Ascending aorta (tissue), 2 donors: ENCODE data around the gene AHNAK. TPM values are rescaled to one million over a fixed set of nuclear protein-coding genes. Genes with fewer than 3 reads are reported as not detected.

Experiments used
- DNase-seq, 2 donors: peaks; one replicate each; pipeline ENCODE4 v3.0.0-alpha.2; 2019; ENCODE audit warnings: low spot score in 2 of 2
- H3K27ac ChIP-seq, 2 donors: fragments of 200-600 bp; sonication (generic); one replicate each; pipeline ENCODE4 v1.5.1; 2016 to 2017; ENCODE audit warnings: mild to moderate bottlenecking in 1 of 2
- H3K27me3 ChIP-seq: fragments of 200-600 bp; sonication (generic); one replicate; pipeline ENCODE4 v1.5.1; 2017
- H3K36me3 ChIP-seq, 2 donors: fragments of 200-600 bp; sonication (generic); one replicate each; pipeline ENCODE4 v1.5.1; 2016
- H3K4me1 ChIP-seq, 2 donors: fragments of 200-600 bp; sonication (generic); one replicate each; pipeline ENCODE4 v1.5.1; 2016 to 2017; ENCODE audit warnings: mild to moderate bottlenecking in 1 of 2
- H3K4me3 ChIP-seq, 2 donors: fragments of 200-600 bp; sonication (generic); one replicate each; pipeline ENCODE4 v1.5.1; 2016 to 2017; ENCODE audit warnings: mild to moderate bottlenecking in 1 of 2
- H3K9me3 ChIP-seq, 2 donors: fragments of 200-600 bp; sonication (generic); one replicate each; pipeline ENCODE4 v1.5.1; 2016
- CTCF ChIP-seq, 3 experiments: fragments of 200-600 bp in 2 of 3; fragments of 450-650 bp in 1 of 3; sonication (generic) in 2 of 3; IDR thresholded peaks; one replicate each; pipeline ENCODE4 v1.5.1; 2016 to 2019; ENCODE audit warnings: antibody characterized with exemption in 3 of 3, mild to moderate bottlenecking in 1 of 3, moderate library complexity in 1 of 3
- intact Hi-C: fragments of 100-400 bp; cut with DNase I; formaldehyde crosslinking; loops from one replicate; pipeline ENCODE4 v1.15.1; 2023
- total RNA-seq: library from RNA; depleted of rRNA; stranded (reverse); fragments of >200 nt; gene quantifications from one replicate; pipeline ENCODE4 v1.1.0, GENCODE V29; 2016

The AHNAK gene
- total RNA-seq, 1 donor from 2014 or later: 718 TPM

DNA sequence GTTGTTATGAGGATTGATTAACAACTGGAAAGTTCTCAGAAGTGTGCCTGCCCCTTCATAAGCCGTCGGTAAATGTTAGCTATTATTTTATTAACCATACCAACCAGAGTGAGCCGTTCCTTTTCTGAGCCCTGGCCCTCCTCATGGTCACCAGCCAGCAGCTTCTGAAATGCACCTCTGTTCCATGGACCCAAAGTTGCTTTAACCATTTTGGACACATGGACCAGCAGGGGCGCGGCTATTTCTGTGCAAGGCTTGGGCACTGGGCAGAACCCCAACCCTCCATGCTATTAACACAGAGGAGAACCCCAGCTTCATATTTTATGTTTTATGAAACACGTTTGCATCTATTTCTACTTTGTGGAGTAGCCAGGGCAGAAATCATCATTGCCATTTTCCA is 146.3 kb downstream of the AHNAK start:
- no peak for TF ChIP-seq CTCF (IDR thresholded peaks at IDR 0.05)
- H3K36me3 ChIP-seq: no peaks in the 10 kb centered on the region
- H3K27ac ChIP-seq: peak overlapping the region; percentile 87
- peaks cover 45 to 58% of the 10 kb centered on the region in 2 donors for H3K4me1 ChIP-seq
- no peaks in the 10 kb centered on the region for H3K9me3 ChIP-seq
- peak overlapping the region in 1 of 2 donors; percentile 31 for H3K4me3 ChIP-seq
- intact Hi-C loops: loop anchor here (1.0 kb wide), 1 partner anchor 24 kb away; no protein-coding TSS in a partner anchor
- no peaks in the 10 kb centered on the region for H3K27me3 ChIP-seq
- no peak for DNase-seq

DNA sequence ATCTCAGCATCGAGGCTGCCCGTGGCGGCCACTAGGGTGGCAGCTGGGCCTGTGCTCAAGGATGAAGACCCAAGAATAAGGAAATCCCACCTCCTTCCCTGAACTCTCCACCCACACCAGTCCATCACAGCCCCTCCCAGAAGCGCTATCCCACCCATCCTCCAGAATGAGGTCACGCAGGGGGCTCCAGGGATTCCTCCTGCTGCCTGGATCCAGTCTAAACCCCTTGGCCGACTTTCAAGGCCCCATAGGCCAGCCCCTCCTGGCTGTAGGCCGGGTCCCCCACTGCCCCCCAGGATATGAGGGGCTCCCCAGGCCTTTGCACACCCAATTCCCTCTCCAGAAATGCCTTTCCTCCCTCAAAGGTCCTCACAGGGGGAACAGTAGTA is 146.7 kb downstream of the AHNAK start:
- intact Hi-C loops: loop anchor here (1.0 kb wide), 1 partner anchor 24 kb away; no protein-coding TSS in a partner anchor

GRCh38 chr11:62399172-62399877 is 147.3 kb downstream of the AHNAK start:
- TF ChIP-seq CTCF (IDR thresholded peaks at IDR 0.05): no peak
- Histone ChIP-seq H3K27ac (peak overlapping the region; percentile 87), H3K36me3 (no peaks in the 10 kb centered on the region), H3K4me1 (peaks cover 45 to 63% of the 10 kb centered on the region in 2 donors), H3K27me3 (no peaks in the 10 kb centered on the region), H3K9me3 (no peaks in the 10 kb centered on the region), H3K4me3 (no peak overlapping the region)
- intact Hi-C loops: no loop called here
- DNase-seq: no peak

More for the DNA sequence above, 146.7 kb downstream of the AHNAK start:
- Histone ChIP-seq H3K4me1 (peaks cover 45 to 61% of the 10 kb centered on the region in 2 donors), H3K9me3 (no peaks in the 10 kb centered on the region), H3K27ac (peak overlapping the region; percentile 87), H3K27me3 (no peaks in the 10 kb centered on the region), H3K4me3 (peak overlapping the region in 1 of 2 donors; percentile 31), H3K36me3 (no peaks in the 10 kb centered on the region)
- TF ChIP-seq CTCF (IDR thresholded peaks at IDR 0.05): no peak
- no peak for DNase-seq

DNA sequence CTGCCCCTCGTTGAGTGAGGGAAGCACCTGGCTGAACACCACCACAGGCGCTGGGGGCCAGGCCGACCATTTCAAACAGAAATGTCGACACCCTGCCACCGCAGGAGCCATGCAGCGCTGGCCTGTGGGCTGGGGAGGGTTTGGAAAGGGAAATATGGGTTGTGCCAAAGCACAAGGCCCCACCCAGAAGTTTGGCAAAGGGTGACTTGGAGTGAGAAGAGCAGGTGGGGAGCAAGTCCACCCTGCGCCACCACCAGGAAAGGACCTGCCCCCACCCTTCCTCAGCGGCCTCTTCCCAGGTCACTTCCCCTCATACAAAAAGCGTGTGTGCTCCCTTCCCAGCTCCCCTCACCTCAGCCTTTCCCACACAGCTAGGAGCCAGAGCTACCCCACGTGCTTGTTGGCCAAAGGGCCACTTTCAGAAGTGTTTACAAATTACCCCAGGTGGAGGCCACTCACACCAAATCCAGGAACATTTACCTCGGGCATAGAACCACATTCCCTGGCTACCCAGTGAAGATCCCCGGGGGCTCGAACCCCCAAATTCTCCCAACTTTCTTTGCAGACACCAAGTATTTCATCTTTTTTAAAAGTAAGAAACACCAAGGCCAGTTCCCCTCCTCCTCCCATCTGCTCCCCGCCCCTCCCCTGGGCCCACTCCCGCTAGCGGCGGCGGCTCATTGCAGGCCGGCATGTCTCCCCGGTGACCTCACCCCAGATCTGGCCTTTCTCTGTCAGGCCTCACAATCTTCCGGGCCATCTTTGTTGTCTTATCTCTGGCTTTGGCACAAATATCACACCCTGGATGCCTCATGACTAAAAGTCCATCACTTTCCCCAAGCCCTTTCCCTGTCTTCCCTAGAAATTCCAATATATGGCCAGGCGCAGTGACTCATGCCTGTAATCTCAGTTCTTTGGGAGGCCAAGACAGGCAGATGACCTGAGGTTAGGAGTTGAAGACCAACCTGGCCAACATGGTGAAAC is 148.3 kb downstream of the AHNAK start:
- Histone ChIP-seq H3K27me3 (no peaks in the 10 kb centered on the region), H3K9me3 (no peaks in the 10 kb centered on the region), H3K4me1 (peaks cover 45 to 60% of the 10 kb centered on the region in 2 donors), H3K4me3 (no peak overlapping the region), H3K36me3 (no peaks in the 10 kb centered on the region), H3K27ac (peak overlapping the region; percentile 87)
- intact Hi-C loops: no loop called here
- no peak for TF ChIP-seq CTCF (IDR thresholded peaks at IDR 0.05)
- DNase-seq: peak in 1 of 2 donors; percentile 67

GRCh38 chr11:62395885-62396551 is 150.6 kb downstream of the AHNAK start:
- Histone ChIP-seq H3K27me3 (no peaks in the 10 kb centered on the region), H3K4me3 (no peak overlapping the region), H3K9me3 (no peaks in the 10 kb centered on the region), H3K27ac (peak overlapping the region; percentile 16 to 40), H3K36me3 (no peaks in the 10 kb centered on the region), H3K4me1 (peaks cover 28 to 38% of the 10 kb centered on the region in 2 donors)
- intact Hi-C loops: loop anchor here (1.0 to 2.0 kb wide), 4 partner anchors 29 to 298 kb away; no protein-coding TSS in a partner anchor
- no peak for DNase-seq
- no peak for TF ChIP-seq CTCF (IDR thresholded peaks at IDR 0.05)
